ENCODE data around the gene OR2D2.

The OR2D2 gene

GRCh38 chr11:6871278-6871677 lies 21.0 kb downstream of the OR2D2 start:
- peak in 1 of 2 donors; percentile 20 for DNase-seq
- H2AK5ac ChIP-seq (ENCODE audit: low read length): no peak overlapping the region
- H3K36me3 ChIP-seq (ENCODE audit: control insufficient read depth in 1 of 2, insufficient read depth in 2 of 2, low read length in 2 of 2): no peaks in the 10 kb centered on the region
- H3K79me1 ChIP-seq (ENCODE audit: low read length): no peaks in the 10 kb centered on the region
- no peak overlapping the region for H2BK120ac ChIP-seq (ENCODE audit: insufficient read depth, low read length, poor library complexity)
- no peak overlapping the region for H3K4me3 ChIP-seq (ENCODE audit: low read depth, low read length)
- no peak overlapping the region for H3K4me2 ChIP-seq (ENCODE audit: low read length)
- H3K4me1 ChIP-seq (ENCODE audit: control insufficient read depth in 1 of 2, insufficient read depth in 2 of 2, low read length in 2 of 2): no peaks in the 10 kb centered on the region
- WGBS (ENCODE audit: extremely low coverage, insufficient coverage, insufficient read length): no CpG with 5 or more reads among the region's 1 CpG
- no peak overlapping the region for H4K8ac ChIP-seq (ENCODE audit: low read depth, low read length)
- H3K23ac ChIP-seq (ENCODE audit: low read length): no peak overlapping the region
- H3K27me3 ChIP-seq (ENCODE audit: insufficient read depth, low read length): no peaks in the 10 kb centered on the region
- no peak overlapping the region for H3K18ac ChIP-seq (ENCODE audit: low read length)
- no peak overlapping the region for H2BK5ac ChIP-seq (ENCODE audit: low read depth, low read length, poor library complexity)
- no peak overlapping the region for H2AFZ ChIP-seq (ENCODE audit: insufficient read depth, low read length, poor library complexity)
- no peak overlapping the region for H4K91ac ChIP-seq (ENCODE audit: low read depth, low read length)
- H3K9me3 ChIP-seq (ENCODE audit: insufficient read depth, low read depth, low read length): no peaks in the 10 kb centered on the region
- H3K4ac ChIP-seq (ENCODE audit: low read depth, low read length): no peak overlapping the region
- no peak overlapping the region for H3K27ac ChIP-seq (ENCODE audit: low read depth, low read length)
- H3K79me2 ChIP-seq (ENCODE audit: control insufficient read depth, insufficient read depth, low read length, poor library complexity): no peaks in the 10 kb centered on the region
- no peak overlapping the region for H3K9ac ChIP-seq (ENCODE audit: low read length)
- H2BK12ac ChIP-seq (ENCODE audit: low read length): no peak overlapping the region
- H3K14ac ChIP-seq (ENCODE audit: low read length): no peak overlapping the region
- no peak overlapping the region for H4K12ac ChIP-seq (ENCODE audit: low read depth, low read length)

- Histone ChIP-seq H3K4me3 (ENCODE audit: low read depth, low read length) (no peak overlapping the region), H3K4me1 (ENCODE audit: control insufficient read depth in 1 of 2, insufficient read depth in 2 of 2, low read length in 2 of 2) (no peaks in the 10 kb centered on the region), H3K4ac (ENCODE audit: low read depth, low read length) (no peak overlapping the region), H3K4me2 (ENCODE audit: low read length) (no peak overlapping the region), H3K27ac (ENCODE audit: low read depth, low read length) (no peak overlapping the region), H3K79me1 (ENCODE audit: low read length) (no peaks in the 10 kb centered on the region), H2BK5ac (ENCODE audit: low read depth, low read length, poor library complexity) (no peak overlapping the region), H3K14ac (ENCODE audit: low read length) (no peak overlapping the region), H3K36me3 (ENCODE audit: control insufficient read depth in 1 of 2, insufficient read depth in 2 of 2, low read length in 2 of 2) (no peaks in the 10 kb centered on the region), H3K9ac (ENCODE audit: low read length) (no peak overlapping the region), H2BK120ac (ENCODE audit: insufficient read depth, low read length, poor library complexity) (no peak overlapping the region), H3K79me2 (ENCODE audit: control insufficient read depth, insufficient read depth, low read length, poor library complexity) (no peaks in the 10 kb centered on the region), H2AK5ac (ENCODE audit: low read length) (no peak overlapping the region), H4K12ac (ENCODE audit: low read depth, low read length) (no peak overlapping the region), H4K8ac (ENCODE audit: low read depth, low read length) (no peak overlapping the region), H2BK12ac (ENCODE audit: low read length) (no peak overlapping the region), H2AFZ (ENCODE audit: insufficient read depth, low read length, poor library complexity) (no peak overlapping the region), H4K91ac (ENCODE audit: low read depth, low read length) (no peak overlapping the region), H3K9me3 (ENCODE audit: insufficient read depth, low read depth, low read length) (no peaks in the 10 kb centered on the region), H3K27me3 (ENCODE audit: insufficient read depth, low read length) (no peaks in the 10 kb centered on the region), H3K18ac (ENCODE audit: low read length) (no peak overlapping the region), H3K23ac (ENCODE audit: low read length) (no peak overlapping the region)
- no peak for DNase-seq
- WGBS (ENCODE audit: extremely low coverage, insufficient coverage, insufficient read length): no CpG with 5 or more reads among the region's 1 CpG
Observed at GRCh38 chr11:6864438-6864837, 27.9 kb downstream of the OR2D2 start.

DNA sequence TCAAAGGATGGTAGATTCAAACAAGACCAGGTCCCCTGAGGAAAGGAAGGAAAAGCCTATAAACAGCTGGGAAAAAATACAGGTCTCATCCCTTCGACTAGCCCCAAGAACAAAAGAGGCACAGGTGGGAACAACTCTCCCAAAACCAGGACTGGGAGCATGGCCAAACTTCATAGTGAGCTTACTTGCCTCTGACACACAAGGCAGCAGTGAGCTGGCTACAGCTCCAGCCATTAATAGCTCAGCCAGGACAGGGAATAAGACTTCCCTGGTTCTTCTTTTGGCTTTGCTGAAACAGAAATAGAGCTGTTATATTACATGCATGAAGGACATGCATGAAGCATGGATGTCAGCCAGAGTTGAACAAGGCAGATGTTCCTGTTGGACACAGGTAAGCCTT lies 29.3 kb downstream of the OR2D2 start, which contains the start of gene OR10A2:
TSS of gene OR10A2 (plus strand) at position 97 of the 400 bp plus-strand sequence. CDS start 6,698 bp downstream, outside the sequence.
- Histone ChIP-seq H3K27me3 (ENCODE audit: insufficient read depth, low read length) (no peaks in the 10 kb centered on the region), H3K4me3 (ENCODE audit: low read depth, low read length) (no peak within 1 kb of the TSS), H3K18ac (ENCODE audit: low read length) (no peak within 1 kb of the TSS), H4K12ac (ENCODE audit: low read depth, low read length) (no peak within 1 kb of the TSS), H3K27ac (ENCODE audit: low read depth, low read length) (no peak within 1 kb of the TSS), H2BK120ac (ENCODE audit: insufficient read depth, low read length, poor library complexity) (no peak within 1 kb of the TSS), H4K8ac (ENCODE audit: low read depth, low read length) (no peak within 1 kb of the TSS), H2BK5ac (ENCODE audit: low read depth, low read length, poor library complexity) (no peak within 1 kb of the TSS), H3K23ac (ENCODE audit: low read length) (no peak within 1 kb of the TSS), H3K4me2 (ENCODE audit: low read length) (no peak within 1 kb of the TSS), H3K4ac (ENCODE audit: low read depth, low read length) (no peak within 1 kb of the TSS), H3K14ac (ENCODE audit: low read length) (no peak within 1 kb of the TSS), H3K9ac (ENCODE audit: low read length) (no peak within 1 kb of the TSS), H2BK12ac (ENCODE audit: low read length) (no peak within 1 kb of the TSS), H3K79me1 (ENCODE audit: low read length) (no peaks in the 10 kb centered on the region), H3K9me3 (ENCODE audit: insufficient read depth, low read depth, low read length) (no peaks in the 10 kb centered on the region), H3K36me3 (ENCODE audit: control insufficient read depth in 1 of 2, insufficient read depth in 2 of 2, low read length in 2 of 2) (no peaks in the 10 kb centered on the region), H3K79me2 (ENCODE audit: control insufficient read depth, insufficient read depth, low read length, poor library complexity) (no peaks in the 10 kb centered on the region), H2AFZ (ENCODE audit: insufficient read depth, low read length, poor library complexity) (no peak within 1 kb of the TSS), H4K91ac (ENCODE audit: low read depth, low read length) (no peak within 1 kb of the TSS), H2AK5ac (ENCODE audit: low read length) (no peak within 1 kb of the TSS), H3K4me1 (ENCODE audit: control insufficient read depth in 1 of 2, insufficient read depth in 2 of 2, low read length in 2 of 2) (no peaks in the 10 kb centered on the region)
- no peak for DNase-seq
- WGBS (ENCODE audit: extremely low coverage, insufficient coverage, insufficient read length): no CpG with 5 or more reads among the region's 1 CpG

GRCh38 chr11:6856871-6857270 lies 35.4 kb downstream of the OR2D2 start:
- Histone ChIP-seq H4K12ac (ENCODE audit: low read depth, low read length) (no peak overlapping the region), H3K4me2 (ENCODE audit: low read length) (no peak overlapping the region), H2AFZ (ENCODE audit: insufficient read depth, low read length, poor library complexity) (no peak overlapping the region), H3K27ac (ENCODE audit: low read depth, low read length) (no peak overlapping the region), H3K27me3 (ENCODE audit: insufficient read depth, low read length) (no peaks in the 10 kb centered on the region), H3K23ac (ENCODE audit: low read length) (no peak overlapping the region), H4K8ac (ENCODE audit: low read depth, low read length) (no peak overlapping the region), H2BK5ac (ENCODE audit: low read depth, low read length, poor library complexity) (no peak overlapping the region), H3K14ac (ENCODE audit: low read length) (no peak overlapping the region), H3K79me1 (ENCODE audit: low read length) (no peaks in the 10 kb centered on the region), H3K9ac (ENCODE audit: low read length) (no peak overlapping the region), H3K18ac (ENCODE audit: low read length) (no peak overlapping the region), H3K79me2 (ENCODE audit: control insufficient read depth, insufficient read depth, low read length, poor library complexity) (no peaks in the 10 kb centered on the region), H3K4ac (ENCODE audit: low read depth, low read length) (no peak overlapping the region), H3K4me1 (ENCODE audit: control insufficient read depth in 1 of 2, insufficient read depth in 2 of 2, low read length in 2 of 2) (no peaks in the 10 kb centered on the region), H2BK12ac (ENCODE audit: low read length) (no peak overlapping the region), H2AK5ac (ENCODE audit: low read length) (no peak overlapping the region), H3K4me3 (ENCODE audit: low read depth, low read length) (no peak overlapping the region), H2BK120ac (ENCODE audit: insufficient read depth, low read length, poor library complexity) (no peak overlapping the region), H3K36me3 (ENCODE audit: control insufficient read depth in 1 of 2, insufficient read depth in 2 of 2, low read length in 2 of 2) (no peaks in the 10 kb centered on the region), H4K91ac (ENCODE audit: low read depth, low read length) (no peak overlapping the region), H3K9me3 (ENCODE audit: insufficient read depth, low read depth, low read length) (no peaks in the 10 kb centered on the region)
- no CpG with 5 or more reads among the region's 3 CpGs for WGBS (ENCODE audit: extremely low coverage, insufficient coverage, insufficient read length)
- DNase-seq: no peak

Data from trophoblast cell (in vitro differentiated cells and primary cell).